Epithelial cell of esophagus (primary cell): ENCODE data around the gene SLFN14.
"Not testable (repeated sequence)": the region's sequence is repeated elsewhere in the genome, so short reads cannot be mapped to it uniquely, and the experiment has no call there.

Experiments used
- DNase-seq: peaks from one replicate; pipeline ENCODE4 v3.0.0; 2010; ENCODE audit warnings: low read depth
- H3K4me3 ChIP-seq: 2 replicates; pipeline ENCODE4 v1.5.1; 2011; ENCODE audit warnings: mild to moderate bottlenecking, low read length, control low read depth
- TF ChIP-seq, protein P1 (sequence below): IDR thresholded peaks from 2 replicates; pipeline ENCODE4 v1.5.1; 2011; ENCODE audit warnings: low read depth, mild to moderate bottlenecking, low read length, control low read depth, inconsistent platforms; ENCODE audit not compliant: insufficient read depth; ENCODE audit errors: missing control alignments

SLFN14 gene

GRCh38 chr17:35578197-35578928 is 17.7 kb upstream of the SLFN14 start, which contains the start of gene PEX12:
Gene PEX12 (minus strand): TSS chr17:35578571. CDS start chr17:35578021, 550 bp downstream.
- TF ChIP-seq, protein P1, sequence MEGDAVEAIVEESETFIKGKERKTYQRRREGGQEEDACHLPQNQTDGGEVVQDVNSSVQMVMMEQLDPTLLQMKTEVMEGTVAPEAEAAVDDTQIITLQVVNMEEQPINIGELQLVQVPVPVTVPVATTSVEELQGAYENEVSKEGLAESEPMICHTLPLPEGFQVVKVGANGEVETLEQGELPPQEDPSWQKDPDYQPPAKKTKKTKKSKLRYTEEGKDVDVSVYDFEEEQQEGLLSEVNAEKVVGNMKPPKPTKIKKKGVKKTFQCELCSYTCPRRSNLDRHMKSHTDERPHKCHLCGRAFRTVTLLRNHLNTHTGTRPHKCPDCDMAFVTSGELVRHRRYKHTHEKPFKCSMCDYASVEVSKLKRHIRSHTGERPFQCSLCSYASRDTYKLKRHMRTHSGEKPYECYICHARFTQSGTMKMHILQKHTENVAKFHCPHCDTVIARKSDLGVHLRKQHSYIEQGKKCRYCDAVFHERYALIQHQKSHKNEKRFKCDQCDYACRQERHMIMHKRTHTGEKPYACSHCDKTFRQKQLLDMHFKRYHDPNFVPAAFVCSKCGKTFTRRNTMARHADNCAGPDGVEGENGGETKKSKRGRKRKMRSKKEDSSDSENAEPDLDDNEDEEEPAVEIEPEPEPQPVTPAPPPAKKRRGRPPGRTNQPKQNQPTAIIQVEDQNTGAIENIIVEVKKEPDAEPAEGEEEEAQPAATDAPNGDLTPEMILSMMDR, result no peak
- DNase-seq, result peak; percentile 86
- peak within 1 kb of the TSS; percentile 87 for H3K4me3 ChIP-seq

GRCh38 chr17:35577830-35578196 is 17.2 kb upstream of the SLFN14 start:
- no peak for DNase-seq
- H3K4me3 ChIP-seq, result peak overlapping the region; percentile 87
- TF ChIP-seq, protein P1, result no peak

GRCh38 chr17:35575759-35576158 is 15.1 kb upstream of the SLFN14 start:
- DNase-seq, result no peak
- no peak overlapping the region for H3K4me3 ChIP-seq
- TF ChIP-seq, protein P1, result no peak

DNA sequence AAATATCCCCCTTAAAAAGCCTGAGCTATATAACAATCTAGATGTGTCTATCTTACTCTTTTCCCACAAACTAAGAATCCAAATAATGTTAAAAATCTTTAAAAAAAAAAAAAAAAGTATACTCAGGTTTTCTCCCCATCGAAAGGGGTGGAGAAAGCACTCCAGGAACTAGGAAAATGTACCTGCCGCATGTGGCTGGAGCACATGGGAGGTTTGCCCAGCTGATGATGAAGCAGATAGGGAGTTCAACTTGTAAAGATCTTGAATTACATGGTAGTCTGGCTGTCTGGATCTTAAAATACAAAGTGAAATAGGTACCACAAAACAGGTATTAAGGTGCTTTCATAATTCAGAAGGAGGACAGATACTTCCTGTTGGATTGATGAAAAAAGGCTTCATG is 8.8 kb upstream of the SLFN14 start:
- peak overlapping the region; percentile 92 for H3K4me3 ChIP-seq
- DNase-seq, result no peak
- TF ChIP-seq, protein P1, result no peak

DNA sequence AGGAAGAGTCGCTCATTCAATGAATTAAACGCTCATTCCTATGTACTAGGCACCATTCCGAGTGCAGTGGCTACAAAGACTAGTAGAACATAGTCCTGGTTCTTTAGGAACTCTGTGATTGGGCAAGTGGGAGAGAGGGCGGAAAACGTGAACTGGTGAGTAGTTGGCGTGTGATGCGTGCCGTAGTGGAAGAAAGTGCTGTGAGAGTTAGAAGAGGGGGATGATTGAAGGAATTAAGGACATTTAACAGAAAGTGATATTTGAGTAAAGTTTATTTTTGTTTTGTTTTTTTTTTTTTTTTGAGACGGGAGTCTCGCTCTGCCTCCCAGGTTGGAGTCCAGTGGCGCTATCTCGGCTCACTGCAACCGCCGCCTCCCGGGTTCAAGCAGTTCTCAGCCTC is 7.9 kb upstream of the SLFN14 start:
- DNase-seq, result peak; percentile 74
- peak overlapping the region; percentile 92 for H3K4me3 ChIP-seq
- TF ChIP-seq, protein P1, result no peak

GRCh38 chr17:35566968-35567367 is 6.3 kb upstream of the SLFN14 start:
- no peak overlapping the region for H3K4me3 ChIP-seq
- TF ChIP-seq, protein P1, result no peak
- no peak for DNase-seq

GRCh38 chr17:35563181-35563580 is 2.6 kb upstream of the SLFN14 start:
- DNase-seq, H3K4me3 ChIP-seq: not testable (repeated sequence)
